Upper lobe of left lung (tissue), 6 donors: Measurements from ENCODE around the gene UNC13B. TPM values are rescaled to one million over a fixed set of nuclear protein-coding genes. Genes with fewer than 3 reads are reported as not detected.

Experiments used
- ATAC-seq, 2 donors: fragments of 200-7000 bp; cut with Tn5 transposase; one replicate each; pipeline ENCODE4 v1.9.1; 2022; ENCODE audit warnings: mild to moderate bottlenecking in 2 of 2, moderate library complexity in 2 of 2; ENCODE audit not compliant: low FRiP score in 2 of 2
- DNase-seq, 2 donors: peaks; one replicate each; pipeline ENCODE4 v3.0.0-alpha.2; 2019 to 2020
- H3K27ac ChIP-seq, 4 donors: fragments of 200-600 bp; sonication (generic); one replicate each; pipeline ENCODE4 v1.5.1; 2016 to 2019
- H3K27me3 ChIP-seq, 4 donors: fragments of 200-600 bp; sonication (generic); one replicate each; pipeline ENCODE4 v1.5.1; 2017 to 2019
- H3K36me3 ChIP-seq, 4 donors: fragments of 200-600 bp; sonication (generic); one replicate each; pipeline ENCODE4 v1.5.1; 2016 to 2019
- H3K4me1 ChIP-seq, 4 donors: fragments of 200-600 bp; sonication (generic); one replicate each; pipeline ENCODE4 v1.5.1; 2018 to 2019
- H3K4me3 ChIP-seq, 4 donors: fragments of 200-600 bp; sonication (generic); one replicate each; pipeline ENCODE4 v1.5.1; 2017 to 2019; ENCODE audit warnings: mild to moderate bottlenecking in 2 of 4, moderate library complexity in 1 of 4
- H3K9me3 ChIP-seq, 4 donors: fragments of 200-600 bp; sonication (generic); one replicate each; pipeline ENCODE4 v1.5.1; 2018 to 2019
- CTCF ChIP-seq, 6 experiments: fragments of 450-650 bp in 4 of 6; fragments of 200-600 bp in 2 of 6; sonication (generic) in 2 of 6; IDR thresholded peaks; one replicate each; pipeline ENCODE4 v1.5.1; 2016 to 2019; ENCODE audit warnings: antibody characterized with exemption in 6 of 6
- EP300 ChIP-seq, 4 donors: sonication (generic); formaldehyde crosslinking; IDR thresholded peaks; one replicate each; pipeline ENCODE4 v1.5.1; 2017; ENCODE audit warnings: antibody characterized with exemption in 4 of 4, control low read depth in 2 of 4
- POLR2A ChIP-seq, 4 donors: fragments of 450-650 bp; IDR thresholded peaks; one replicate each; pipeline ENCODE4 v1.5.1; 2016 to 2017; ENCODE audit warnings: antibody characterized with exemption in 4 of 4, mild to moderate bottlenecking in 2 of 4
- POLR2AphosphoS5 ChIP-seq, 2 donors: sonication (generic); formaldehyde crosslinking; IDR thresholded peaks; one replicate each; pipeline ENCODE4 v1.5.1; 2017; ENCODE audit warnings: antibody characterized with exemption in 2 of 2
- whole genome bisulfite sequencing, 2 donors: methylation state at CpG; one replicate each; pipeline ENCODE4 v1.1.5; 2017 to 2018; 5-methylcytosine and 5-hydroxymethylcytosine counted together
- total RNA-seq, 6 donors: library from RNA; depleted of rRNA in 4 of 6; stranded (reverse); fragments of >200 nt in 4 of 6; gene quantifications; one replicate each; pipeline versions ENCODE4 v1.1.0 to v1.2.1, GENCODE V29; 2016 to 2021
- donor health status: DM: no; HTN: no; CAD: no; lungs with moderate emphysema.
- donor health status: DM: no; HTN: yes; CAD: no; lungs with severe emphysema.

UNC13B gene
- total RNA-seq, 6 donors from 2014 or later: 68.3 to 300 (median 151) TPM

GRCh38 chr9:35257986-35258659, 96.3 kb downstream of the UNC13B start:
- Histone ChIP-seq H3K4me3 (no peak overlapping the region), H3K4me1 (peaks cover 14 to 32% (median 16%) of the 10 kb centered on the region in 4 donors), H3K27ac (peak overlapping the region in 3 of 4 donors; percentile 32 to 75 (median 54)), H3K36me3 (no peaks in the 10 kb centered on the region), H3K27me3 (no peaks in the 10 kb centered on the region), H3K9me3 (no peaks in the 10 kb centered on the region)
- TF ChIP-seq POLR2AphosphoS5 (IDR thresholded peaks at IDR 0.05): no peak
- TF ChIP-seq POLR2A (IDR thresholded peaks at IDR 0.05): no peak
- peak in 1 of 4 donors; percentile 45 for TF ChIP-seq EP300 (IDR thresholded peaks at IDR 0.05)
- no peak for DNase-seq
- WGBS, 2 donors: 54 to 61% methylated on average over 6 of the region's 6 CpGs
- peak; percentile 60 to 73 for ATAC-seq

GRCh38 chr9:35258660-35259474, 97.1 kb downstream of the UNC13B start:
- Histone ChIP-seq H3K4me1 (peaks cover 14 to 27% (median 16%) of the 10 kb centered on the region in 4 donors), H3K4me3 (no peak overlapping the region), H3K27me3 (no peaks in the 10 kb centered on the region), H3K36me3 (no peaks in the 10 kb centered on the region), H3K9me3 (no peaks in the 10 kb centered on the region), H3K27ac (peak overlapping the region in 3 of 4 donors; percentile 32 to 75 (median 54))
- TF ChIP-seq CTCF (IDR thresholded peaks at IDR 0.05) (peak; percentile 38 to 75 (median 54)), EP300 (IDR thresholded peaks at IDR 0.05) (no peak)
- DNase-seq (peak in 1 of 2 donors; percentile 77), ATAC-seq (peak; percentile 76 to 86)
- 22% methylated on average over 5 of the region's 5 CpGs for WGBS, 2 donors

GRCh38 chr9:35260186-35260585, 98.4 kb downstream of the UNC13B start:
- 66 to 69% methylated on average over 1 of the region's 1 CpG for WGBS, 2 donors
- TF ChIP-seq POLR2AphosphoS5 (IDR thresholded peaks at IDR 0.05) (no peak), POLR2A (IDR thresholded peaks at IDR 0.05) (no peak), EP300 (IDR thresholded peaks at IDR 0.05) (no peak), CTCF (IDR thresholded peaks at IDR 0.05) (no peak)

GRCh38 chr9:35262064-35262463, 100.3 kb downstream of the UNC13B start:
- TF ChIP-seq CTCF (IDR thresholded peaks at IDR 0.05) (no peak), POLR2AphosphoS5 (IDR thresholded peaks at IDR 0.05) (no peak), POLR2A (IDR thresholded peaks at IDR 0.05) (no peak), EP300 (IDR thresholded peaks at IDR 0.05) (no peak)
- peaks cover 0 to 3% (median 0%) of the 10 kb centered on the region in 4 donors for H3K36me3 ChIP-seq

More at GRCh38 chr9:35260186-35260585, 98.4 kb downstream of the UNC13B start:
- Histone ChIP-seq H3K9me3 (no peaks in the 10 kb centered on the region), H3K27me3 (no peaks in the 10 kb centered on the region), H3K4me1 (peaks cover 14 to 22% (median 16%) of the 10 kb centered on the region in 4 donors), H3K4me3 (no peak overlapping the region), H3K27ac (no peak overlapping the region), H3K36me3 (peaks cover 0 to 3% (median 0%) of the 10 kb centered on the region in 4 donors)
- DNase-seq: no peak
- ATAC-seq: no peak

GRCh38 chr9:35267710-35268109, 105.9 kb downstream of the UNC13B start:
- no peaks in the 10 kb centered on the region for H3K9me3 ChIP-seq
- ATAC-seq: peak in 1 of 2 donors; percentile 12
- DNase-seq: no peak
- H3K27ac ChIP-seq: peak overlapping the region in 2 of 4 donors; percentile 59 to 81
- TF ChIP-seq POLR2A (IDR thresholded peaks at IDR 0.05) (no peak), EP300 (IDR thresholded peaks at IDR 0.05) (no peak)
- H3K36me3 ChIP-seq: peaks cover 0 to 3% (median 0%) of the 10 kb centered on the region in 4 donors
- no peak overlapping the region for H3K4me3 ChIP-seq
- no peaks in the 10 kb centered on the region for H3K27me3 ChIP-seq
- peaks cover 21 to 29% (median 25%) of the 10 kb centered on the region in 4 donors for H3K4me1 ChIP-seq

More at GRCh38 chr9:35262064-35262463, 100.3 kb downstream of the UNC13B start:
- ATAC-seq: no peak
- H3K4me1 ChIP-seq: peaks cover 14 to 23% (median 17%) of the 10 kb centered on the region in 4 donors
- 96% methylated on average over 2 of the region's 2 CpGs for WGBS, 2 donors
- no peak overlapping the region for H3K27ac ChIP-seq
- H3K27me3 ChIP-seq: no peaks in the 10 kb centered on the region
- DNase-seq: no peak
- H3K4me3 ChIP-seq: no peak overlapping the region
- no peaks in the 10 kb centered on the region for H3K9me3 ChIP-seq
